HTR-8/SVneo (cell line): ENCODE results near the gene CNPY4.

Experiments
- DNase-seq: peaks from one replicate; pipeline ENCODE4 v3.0.0; 2011; ENCODE audit warnings: low spot score, mixed read lengths; ENCODE audit not compliant: insufficient read length
- FAIRE-seq: peaks from 2 replicates; lab custom pipeline; 2011; peaks lifted over from hg19 to GRCh38; lab: Jason Lieb, UNC

CNPY4 gene, protein sequence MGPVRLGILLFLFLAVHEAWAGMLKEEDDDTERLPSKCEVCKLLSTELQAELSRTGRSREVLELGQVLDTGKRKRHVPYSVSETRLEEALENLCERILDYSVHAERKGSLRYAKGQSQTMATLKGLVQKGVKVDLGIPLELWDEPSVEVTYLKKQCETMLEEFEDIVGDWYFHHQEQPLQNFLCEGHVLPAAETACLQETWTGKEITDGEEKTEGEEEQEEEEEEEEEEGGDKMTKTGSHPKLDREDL

DNA sequence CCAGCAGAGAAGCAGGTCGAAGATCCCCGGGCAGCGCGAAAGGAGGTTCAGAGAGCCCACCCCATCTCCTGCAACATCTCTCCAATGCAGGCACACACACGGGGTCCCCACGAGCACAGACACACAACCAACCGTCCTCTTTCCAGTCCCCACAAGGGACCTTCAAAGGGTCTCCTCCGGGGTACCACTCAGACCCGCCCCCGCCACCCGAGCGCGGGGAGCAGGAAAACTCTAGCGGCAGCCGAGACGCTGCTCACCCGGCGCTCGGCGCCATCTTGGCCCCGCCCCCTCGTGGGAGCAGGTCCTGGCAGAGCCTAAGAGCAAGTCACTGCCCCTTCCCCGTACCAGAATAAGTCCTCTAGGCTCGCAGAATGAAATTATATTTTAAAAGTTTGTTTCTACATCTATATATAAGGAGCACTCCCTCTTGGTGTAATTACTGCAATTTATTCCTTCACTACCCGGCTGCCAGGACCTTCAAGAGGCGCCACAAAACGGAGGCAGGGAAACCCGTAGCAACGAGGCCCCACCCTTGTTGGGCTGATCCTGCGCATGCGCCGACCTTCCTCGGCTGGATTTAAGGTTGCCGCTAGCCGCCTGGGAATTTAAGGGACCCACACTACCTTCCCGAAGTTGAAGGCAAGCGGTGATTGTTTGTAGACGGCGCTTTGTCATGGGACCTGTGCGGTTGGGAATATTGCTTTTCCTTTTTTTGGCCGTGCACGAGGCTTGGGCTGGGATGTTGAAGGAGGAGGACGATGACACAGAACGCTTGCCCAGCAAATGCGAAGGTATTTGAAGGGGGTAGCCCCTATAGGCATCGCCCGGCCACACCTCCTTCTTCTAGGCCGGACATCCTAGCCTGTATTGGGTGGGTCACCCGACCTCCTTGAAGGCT is at the start of gene CNPY4, which contains the start of gene TAF6:
TSS of gene CNPY4 (plus strand) at position 563 of the 898 bp plus-strand sequence. CDS start at position 674, 111 bp downstream.
TSS of gene TAF6 (minus strand) at position 287 of the 898 bp plus-strand sequence. CDS start 5,149 bp downstream, outside the sequence.
- DNase-seq = peak; percentile 97
- FAIRE-seq = no peak

DNA sequence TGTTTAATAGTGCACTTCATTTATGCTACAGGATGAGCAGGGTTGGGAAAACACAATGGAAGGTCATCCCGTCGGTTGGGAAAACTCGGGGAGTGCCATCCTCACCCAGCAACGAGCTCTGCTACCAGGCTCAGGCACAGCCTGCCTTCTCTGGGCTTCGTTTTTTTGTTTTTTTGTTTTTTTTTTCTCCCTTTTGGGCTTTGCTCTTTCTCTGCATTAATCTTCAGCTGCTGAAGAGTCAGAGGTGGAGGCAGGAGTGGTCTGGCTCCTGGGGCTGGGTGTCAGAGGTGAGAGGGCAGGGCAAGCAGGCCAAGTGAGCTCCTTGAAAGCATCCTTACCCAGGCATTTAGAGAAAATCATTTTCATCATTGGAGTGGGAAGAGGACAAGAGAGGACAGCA is 49.4 kb upstream of the CNPY4 start:
- no peak for FAIRE-seq
- DNase-seq = no peak

DNA sequence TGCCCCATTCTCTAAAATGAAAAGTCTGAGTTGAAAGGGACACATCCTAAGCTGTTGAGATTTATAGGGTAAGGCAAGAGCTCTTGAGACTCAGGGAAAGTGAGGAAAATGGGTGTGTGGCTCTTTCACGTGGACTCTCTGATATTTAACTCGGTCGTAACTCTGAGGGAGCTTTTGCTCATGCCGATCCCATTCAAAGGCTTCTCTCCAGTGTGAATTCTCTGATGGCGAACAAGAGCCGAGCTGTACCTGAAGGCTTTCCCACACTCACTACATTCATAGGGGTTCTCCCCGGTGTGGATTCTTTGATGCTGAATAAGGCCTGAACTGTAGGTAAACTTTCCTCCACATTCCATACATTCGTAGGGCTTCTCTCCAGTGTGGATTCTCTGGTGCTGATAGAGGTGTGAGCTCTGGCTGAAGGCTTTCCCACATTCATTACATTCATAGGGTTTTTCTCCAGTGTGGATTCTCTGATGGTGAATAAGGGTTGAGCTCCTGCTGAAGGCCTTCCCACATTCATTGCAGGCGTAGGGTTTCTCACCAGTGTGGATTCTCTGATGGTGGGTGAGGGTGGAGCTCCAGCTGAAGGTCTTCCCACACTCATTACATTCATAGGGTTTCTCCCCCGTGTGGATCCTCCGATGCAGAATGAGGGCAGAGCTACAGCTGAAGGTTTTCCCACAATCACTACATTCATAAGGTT is 48.3 kb upstream of the CNPY4 start:
- DNase-seq = no peak
- FAIRE-seq = no peak

DNA sequence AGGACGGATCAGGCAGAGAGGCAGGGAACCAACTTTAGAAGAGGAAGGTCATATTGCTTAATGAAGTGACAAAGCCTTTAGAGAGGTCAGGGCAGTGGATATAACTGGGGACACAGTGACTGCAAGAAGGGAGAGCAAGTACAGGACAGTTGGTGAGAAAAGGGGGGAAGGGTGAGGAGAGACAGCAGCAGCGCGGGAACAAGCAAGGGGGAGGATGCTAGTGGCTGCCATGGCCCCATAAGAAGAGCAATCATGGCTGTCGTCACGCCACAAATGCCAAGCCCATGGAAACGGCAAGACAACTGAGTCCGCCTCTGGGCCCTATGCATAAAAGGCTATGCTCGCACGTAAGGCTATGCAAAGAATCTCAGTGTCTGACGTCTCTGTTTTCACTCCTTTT is 47.0 kb upstream of the CNPY4 start:
- FAIRE-seq (no peak), DNase-seq (no peak)

DNA sequence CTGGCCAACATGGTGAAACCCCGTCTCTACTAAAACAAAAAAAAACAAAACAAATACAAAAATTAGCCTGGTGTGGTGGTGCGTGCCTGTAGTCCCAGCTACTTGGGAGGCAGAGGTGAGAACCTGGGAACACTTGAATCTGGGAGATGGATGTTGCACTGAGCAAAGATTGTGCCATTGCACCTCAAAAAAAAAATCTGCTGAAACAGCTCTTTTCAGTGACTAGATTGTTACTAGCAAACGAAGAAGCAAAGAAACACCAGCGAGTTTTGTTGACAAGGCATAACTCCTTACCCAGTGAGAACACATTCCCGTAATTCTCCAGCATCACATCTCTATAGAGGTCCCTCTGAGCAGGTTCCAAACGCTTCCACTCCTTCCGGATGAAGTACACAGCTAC is 44.6 kb upstream of the CNPY4 start:
- DNase-seq (no peak), FAIRE-seq (no peak)

DNA sequence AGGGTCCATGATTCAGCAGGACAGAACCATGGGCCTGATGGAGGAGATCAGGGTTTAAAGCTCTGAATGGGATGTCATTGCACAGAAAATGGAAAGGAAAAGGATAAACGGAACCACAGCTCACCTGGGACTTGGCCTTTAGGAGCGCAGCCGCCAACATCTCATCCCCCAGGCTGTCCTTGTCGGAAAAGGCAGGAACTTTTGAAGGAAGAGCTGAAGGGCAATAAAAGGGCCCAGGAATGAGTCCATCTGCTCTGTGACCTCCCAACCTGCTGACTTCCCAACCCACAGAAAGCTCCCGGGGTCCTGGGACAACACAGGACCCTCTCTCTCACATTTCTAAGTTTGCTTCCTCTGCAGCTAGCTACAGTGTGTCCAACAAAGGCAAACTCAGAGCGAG is 44.0 kb upstream of the CNPY4 start:
- no peak for FAIRE-seq
- DNase-seq = no peak

DNA sequence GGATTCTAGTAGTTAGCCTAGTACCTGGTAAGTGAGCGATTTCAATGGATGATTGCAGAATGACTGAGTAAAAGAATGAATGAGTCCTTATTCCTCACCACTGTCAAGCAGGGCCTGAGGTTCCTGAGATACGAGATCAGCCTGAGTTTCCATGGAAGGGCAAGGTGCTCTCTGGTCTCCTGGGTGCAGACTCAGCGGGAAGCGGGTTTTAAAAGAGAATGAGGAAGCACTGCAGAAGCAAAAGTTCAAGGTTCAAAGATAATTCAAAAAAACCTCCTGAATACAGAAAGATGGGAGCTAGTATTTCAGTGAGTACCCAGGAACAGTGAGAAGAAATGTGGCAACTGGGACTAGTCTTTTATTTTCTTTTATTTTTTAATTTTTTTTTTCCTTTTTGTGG is 42.2 kb upstream of the CNPY4 start:
- FAIRE-seq (no peak), DNase-seq (no peak)

DNA sequence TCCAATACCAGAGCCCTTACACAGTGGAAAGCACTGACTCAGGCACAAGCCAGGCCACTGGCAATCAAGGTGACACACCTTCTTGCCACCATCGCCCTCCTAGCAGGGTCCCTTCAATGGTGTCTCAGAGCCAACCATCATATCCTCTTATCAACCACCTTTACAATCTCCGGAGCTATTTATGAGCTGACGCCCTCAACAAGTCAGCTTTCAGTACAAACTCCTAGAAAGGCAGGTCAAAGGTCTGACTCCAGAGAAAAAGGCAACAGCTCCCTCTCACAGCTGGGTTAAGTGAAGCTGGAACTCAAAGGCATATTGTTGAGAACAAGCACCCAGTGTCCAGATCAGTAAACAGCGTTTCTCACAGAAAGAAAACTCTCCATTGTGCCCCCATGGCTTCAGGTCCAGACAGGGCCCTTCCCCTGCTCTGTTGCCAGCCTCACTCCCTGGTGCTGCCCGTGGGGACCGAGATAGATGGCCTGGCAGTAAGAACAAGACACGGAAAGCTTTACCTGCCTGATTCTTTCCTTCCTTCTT is 40.3 kb upstream of the CNPY4 start:
- DNase-seq (no peak), FAIRE-seq (no peak)

DNA sequence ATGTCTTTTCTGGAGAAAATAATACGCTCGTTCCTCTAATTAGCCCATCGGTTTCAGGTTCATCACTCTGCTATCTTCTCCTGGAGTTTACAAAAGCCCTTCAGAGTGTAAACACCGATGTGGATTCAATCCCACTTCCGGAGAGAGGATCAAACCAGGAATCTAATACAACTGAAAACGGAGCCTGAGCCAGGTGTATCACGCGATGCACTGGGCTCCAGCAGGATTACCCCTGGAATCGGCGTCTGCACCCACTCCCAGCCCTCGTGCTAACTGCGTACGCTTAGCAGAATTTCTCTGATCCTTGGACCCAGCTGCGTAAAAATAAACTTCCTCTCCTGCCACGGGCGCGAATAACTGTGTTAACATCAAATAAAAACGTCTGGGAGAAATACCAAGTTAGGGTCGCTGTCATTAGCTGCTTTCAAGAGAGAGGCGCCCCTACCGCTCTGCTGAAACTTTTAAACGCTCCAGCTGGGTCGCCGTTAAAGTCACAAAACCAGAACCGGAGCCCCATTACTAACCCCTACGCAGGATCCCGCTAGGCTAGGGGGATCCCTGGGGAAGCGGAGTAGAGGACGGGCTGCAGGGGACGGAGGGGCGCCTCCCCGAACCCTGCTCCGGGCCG is 38.4 kb upstream of the CNPY4 start:
- no peak for FAIRE-seq
- no peak for DNase-seq

DNA sequence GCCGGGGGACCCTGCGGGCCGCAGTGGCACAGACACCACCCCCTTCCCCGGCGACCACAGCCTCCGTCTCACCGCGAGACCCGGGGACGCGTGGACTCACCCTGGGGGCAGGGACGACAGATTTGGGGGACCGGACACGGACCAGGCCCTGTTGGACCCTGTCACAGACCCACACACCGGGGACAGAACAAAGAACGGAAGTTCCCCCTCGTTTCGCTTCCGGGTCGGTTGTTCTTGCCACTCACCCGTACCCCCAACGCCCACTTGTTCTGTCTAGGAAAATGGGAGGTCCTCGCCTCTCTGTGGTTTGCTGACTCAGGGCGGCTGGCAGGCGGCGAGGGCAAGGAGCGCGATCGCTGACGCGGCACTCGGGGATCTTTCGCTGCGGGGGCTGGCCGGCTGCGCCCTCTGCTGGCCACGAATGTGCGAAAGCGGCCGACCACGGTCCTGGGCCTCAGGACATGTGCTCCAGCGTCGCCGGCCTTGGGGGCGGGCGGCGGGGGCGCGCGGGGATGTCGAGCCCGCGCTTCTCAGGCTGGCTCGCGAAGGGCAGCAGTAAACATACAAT is 37.8 kb upstream of the CNPY4 start, which contains the start of gene ZNF3:
TSS of gene ZNF3 (minus strand) at position 189 of the 568 bp plus-strand sequence. CDS start 4,366 bp downstream, outside the sequence.
- DNase-seq (peak; percentile 91), FAIRE-seq (peak; percentile 83)

DNA sequence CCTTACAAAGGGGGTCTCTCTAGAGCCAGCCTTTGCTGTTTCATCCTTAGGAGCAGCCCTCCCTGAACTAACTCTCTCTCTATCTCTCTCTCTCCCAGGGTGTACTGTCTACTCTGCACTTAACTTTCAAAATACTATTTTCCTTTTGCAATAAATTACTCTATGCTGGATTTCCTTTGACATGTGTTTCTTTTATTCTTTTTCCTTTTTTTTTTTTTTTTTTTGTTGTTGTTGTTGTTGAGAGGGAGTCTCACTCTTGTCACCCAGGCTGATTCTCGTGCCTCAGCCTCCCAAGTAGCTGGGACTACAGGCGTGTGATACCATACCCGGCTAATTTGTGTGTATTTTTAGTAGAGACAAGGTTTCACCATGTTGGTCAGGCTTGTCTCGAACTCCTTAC is 36.5 kb upstream of the CNPY4 start:
- no peak for FAIRE-seq

DNA sequence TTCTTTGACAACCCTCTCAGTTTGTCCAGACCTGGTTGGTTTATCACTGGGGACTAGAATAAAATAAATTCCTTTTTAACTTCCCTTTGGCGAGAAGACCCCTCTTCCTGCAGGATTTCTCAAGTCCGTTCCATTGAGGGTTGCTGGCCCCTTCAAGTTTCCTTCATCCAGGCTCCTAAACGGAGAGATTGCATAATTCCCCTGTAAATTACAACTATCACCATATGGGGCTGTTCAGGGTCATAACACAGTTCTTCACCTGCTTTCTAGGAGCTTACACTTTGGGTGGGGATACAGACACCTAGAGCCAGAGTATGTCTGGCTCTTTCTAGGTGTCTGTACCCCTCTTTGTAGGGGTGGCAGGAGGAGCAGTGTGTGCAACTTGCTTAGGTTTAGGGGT is 33.9 kb upstream of the CNPY4 start:
- DNase-seq (no peak), FAIRE-seq (no peak)

More for the DNA sequence above, 36.5 kb upstream of the CNPY4 start:
- no peak for DNase-seq

DNA sequence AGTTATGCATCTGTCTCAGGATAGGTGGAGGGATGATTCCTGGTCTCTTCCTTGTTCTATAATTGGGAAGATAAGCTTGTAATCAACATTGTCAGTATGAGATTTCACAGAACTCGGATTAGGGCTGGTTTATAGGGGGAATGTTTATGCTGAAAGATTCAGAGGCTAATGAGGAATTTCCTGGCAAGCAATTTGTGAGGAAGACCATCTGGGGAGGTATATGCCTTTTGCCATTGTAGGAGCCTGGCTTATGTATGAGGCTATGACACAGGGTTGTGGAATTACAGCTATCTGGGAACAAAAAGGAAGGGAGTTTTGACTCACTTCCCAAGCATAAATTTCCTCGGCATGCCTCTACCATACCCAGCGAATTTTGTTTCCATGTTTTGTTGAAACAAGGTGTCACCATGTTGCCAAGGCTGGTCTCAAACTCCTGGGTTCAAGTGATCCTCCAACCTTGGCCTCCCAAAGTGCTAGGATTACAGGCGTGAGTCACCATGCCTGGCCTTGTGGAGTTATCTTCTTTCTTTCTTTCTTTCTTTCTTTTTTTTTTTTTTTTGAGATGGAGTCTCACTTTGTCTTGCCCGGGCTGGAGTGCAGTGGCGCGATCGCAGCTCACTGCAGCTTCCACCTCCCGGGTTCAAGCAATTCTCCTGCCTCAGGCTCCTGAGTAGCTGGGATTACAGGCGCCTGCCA is 32.2 kb upstream of the CNPY4 start:
- FAIRE-seq (no peak), DNase-seq (peak; percentile 57)

DNA sequence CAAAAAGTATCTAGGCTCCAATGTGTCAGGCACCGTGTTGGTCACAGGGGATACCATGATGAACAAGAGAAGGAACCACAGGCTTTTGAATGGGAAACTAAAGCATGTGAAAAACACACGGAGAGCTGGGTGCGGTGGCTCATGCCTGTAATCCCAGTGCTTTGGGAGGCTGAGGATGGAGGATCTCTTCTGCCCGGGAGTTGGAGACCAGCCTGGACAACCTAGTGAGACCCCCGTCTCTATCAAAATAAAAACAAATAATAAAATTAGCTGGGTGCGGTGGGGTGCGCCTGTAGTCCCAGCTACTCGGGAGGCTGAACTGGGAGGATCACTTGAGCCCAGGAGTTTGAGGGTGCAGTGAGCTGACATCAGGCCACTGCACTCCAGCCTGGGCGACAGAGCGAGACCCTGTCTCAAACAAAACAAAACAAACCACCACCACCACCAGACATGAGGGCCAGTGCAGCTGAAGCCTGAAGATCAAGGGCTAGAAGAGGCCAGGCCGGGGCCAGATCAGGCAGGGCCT is 31.3 kb upstream of the CNPY4 start:
- DNase-seq (no peak), FAIRE-seq (no peak)

DNA sequence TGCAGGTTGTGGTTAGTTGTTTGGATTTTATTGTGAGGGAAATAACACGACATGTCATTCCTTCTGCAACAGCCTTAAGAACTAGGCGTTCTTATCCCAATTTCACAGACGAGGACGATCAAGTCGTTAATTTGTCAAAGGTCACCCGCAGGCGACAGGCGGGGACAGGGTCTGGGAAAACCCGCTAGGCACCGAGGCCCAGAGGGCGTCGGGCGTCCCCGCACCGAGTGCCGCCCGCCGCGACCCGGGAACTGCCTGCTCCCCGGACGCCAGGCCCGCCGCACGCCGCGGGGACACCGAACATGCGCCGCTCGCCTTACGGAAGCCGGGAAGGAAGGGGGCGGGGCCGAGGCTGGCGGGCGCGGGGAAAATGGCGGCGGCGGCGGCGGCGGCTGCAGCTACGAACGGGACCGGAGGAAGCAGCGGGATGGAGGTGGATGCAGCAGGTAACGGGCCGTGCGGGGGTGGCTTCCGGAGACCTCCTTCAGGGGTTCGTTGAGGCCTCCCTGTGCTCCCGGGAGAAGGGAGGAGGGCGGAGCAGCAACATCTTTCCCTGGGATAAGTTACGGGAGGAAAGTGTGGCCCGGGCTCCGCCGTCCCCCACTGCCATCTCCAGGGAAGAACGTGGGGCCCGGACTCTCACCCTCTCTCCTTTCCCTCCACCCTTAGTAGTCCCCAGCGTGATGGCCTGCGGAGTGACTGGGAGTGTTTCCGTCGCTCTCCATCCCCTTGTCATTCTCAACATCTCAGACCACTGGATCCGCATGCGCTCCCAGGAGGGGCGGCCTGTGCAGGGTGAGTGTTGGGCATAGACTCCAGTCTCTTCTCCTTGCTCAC is 30.6 kb upstream of the CNPY4 start, which contains the start of gene COPS6:
TSS of gene COPS6 (plus strand) at position 349 of the 837 bp plus-strand sequence. CDS start at position 371, 22 bp downstream.
- FAIRE-seq (no peak), DNase-seq (peak; percentile 31)

DNA sequence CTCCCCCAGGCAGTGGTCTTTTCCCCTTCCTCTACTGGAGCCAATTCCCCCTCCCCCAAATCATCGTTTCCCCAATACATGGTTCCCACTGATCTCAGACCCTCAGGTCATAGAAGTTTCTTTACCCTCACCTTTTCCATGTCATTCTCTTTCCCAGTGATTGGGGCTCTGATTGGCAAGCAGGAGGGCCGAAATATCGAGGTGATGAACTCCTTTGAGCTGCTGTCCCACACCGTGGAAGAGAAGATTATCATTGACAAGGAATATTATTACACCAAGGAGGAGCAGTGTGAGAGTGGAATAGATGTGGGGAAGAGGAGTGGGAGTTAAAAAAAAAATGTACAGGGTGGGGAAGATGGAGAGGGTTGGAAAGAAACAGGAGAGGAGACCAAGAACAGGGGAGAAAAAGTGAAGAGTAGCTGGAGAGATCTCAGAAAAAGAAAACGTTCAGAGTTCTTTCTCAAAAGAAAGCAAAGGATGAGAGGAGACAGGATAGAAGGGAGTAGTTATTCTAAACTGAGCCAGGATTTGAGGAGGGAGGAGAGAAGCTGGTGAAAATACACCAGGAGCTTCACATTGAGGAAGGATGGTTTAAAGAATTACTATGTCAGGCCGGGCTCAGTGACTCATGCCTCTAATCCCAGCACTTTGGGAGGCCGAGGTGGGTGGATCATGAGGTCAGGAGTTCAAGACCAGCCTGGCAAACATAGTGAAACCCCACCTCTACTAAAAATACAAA is 29.8 kb upstream of the CNPY4 start:
- FAIRE-seq = no peak
- DNase-seq = no peak
